ENCODE measurements around the gene CRYBA1. TPM values are rescaled to one million over a fixed set of nuclear protein-coding genes. Genes with fewer than 3 reads are reported as not detected.
"Not testable (repeated sequence)": the region's sequence is repeated elsewhere in the genome, so short reads cannot be mapped to it uniquely, and the experiment has no call there.

CRYBA1 gene
- total RNA-seq, 1 experiment from 2014 or later, result not detected

GRCh38 chr17:29225396-29225795 lies 21.3 kb upstream of the CRYBA1 start:
- BruUV-seq (replicated peaks), result no TSS peak
- Histone ChIP-seq H3K4me3 (ENCODE audit: low read depth, low read length, poor library complexity, severe bottlenecking) (no peak overlapping the region), H3K27me3 (replicated peaks; ENCODE audit: insufficient read depth, low read depth, low read length, poor library complexity) (no peaks in the 10 kb centered on the region), H3K9me3 (ENCODE audit: low read depth, low read length, poor library complexity, severe bottlenecking) (no peaks in the 10 kb centered on the region), H3K27ac (ENCODE audit: low read depth, low read length, poor library complexity, severe bottlenecking) (no peak overlapping the region), H3K36me3 (ENCODE audit: insufficient read depth, low read length, poor library complexity, severe bottlenecking) (no peaks in the 10 kb centered on the region), H3K4me1 (ENCODE audit: insufficient read depth, low read length, poor library complexity, severe bottlenecking) (no peaks in the 10 kb centered on the region)
- intact Hi-C loops (cut with micrococcal nuclease; ENCODE audit: unreplicated experiment), result loop anchor here (10.0 kb wide), 1 partner anchor 261 kb away; no protein-coding TSS in a partner anchor
- TF ChIP-seq EZH2 (IDR thresholded peaks at IDR 0.05; ENCODE audit: borderline replicate concordance, low read depth, low read length, poor library complexity, severe bottlenecking) (no peak), CTCF (conservative IDR thresholded peaks at IDR 0.05; ENCODE audit: low read depth, low read length) (no peak)
- ChIA-PET CTCF (interaction anchor here (1.0 kb wide), 1 partner anchor 8 kb away, joined by 6 read pairs; no protein-coding TSS in a partner anchor), POLR2A (ENCODE audit: low non-redundant PET) (no interaction called here)
- no peak for DNase-seq (ENCODE audit: low spot score)

GRCh38 chr17:29233301-29233700 lies 13.4 kb upstream of the CRYBA1 start:
- no peaks in the 10 kb centered on the region for H3K4me1 ChIP-seq (ENCODE audit: insufficient read depth, low read length, poor library complexity, severe bottlenecking)
- ChIA-PET POLR2A (ENCODE audit: low non-redundant PET) (no interaction called here), CTCF (interaction anchor here (0.9 kb wide), 1 partner anchor 8 kb away, joined by 6 read pairs; no protein-coding TSS in a partner anchor)
- H3K27me3 ChIP-seq (replicated peaks; ENCODE audit: insufficient read depth, low read depth, low read length, poor library complexity), result no peaks in the 10 kb centered on the region
- H3K27ac ChIP-seq (ENCODE audit: low read depth, low read length, poor library complexity, severe bottlenecking), result no peak overlapping the region
- no peaks in the 10 kb centered on the region for H3K9me3 ChIP-seq (ENCODE audit: low read depth, low read length, poor library complexity, severe bottlenecking)
- intact Hi-C loops (cut with micrococcal nuclease; ENCODE audit: unreplicated experiment), result no loop called here
- no TSS peak for BruUV-seq (replicated peaks)
- H3K4me3 ChIP-seq (ENCODE audit: low read depth, low read length, poor library complexity, severe bottlenecking), result no peak overlapping the region
- no peak for TF ChIP-seq CTCF (conservative IDR thresholded peaks at IDR 0.05; ENCODE audit: low read depth, low read length)
- TF ChIP-seq EZH2 (IDR thresholded peaks at IDR 0.05; ENCODE audit: borderline replicate concordance, low read depth, low read length, poor library complexity, severe bottlenecking), result no peak
- no peak for DNase-seq (ENCODE audit: low spot score)
- no peaks in the 10 kb centered on the region for H3K36me3 ChIP-seq (ENCODE audit: insufficient read depth, low read length, poor library complexity, severe bottlenecking)

GRCh38 chr17:29234972-29235371 lies 11.7 kb upstream of the CRYBA1 start:
- BruUV-seq (replicated peaks); H3K27me3 ChIP-seq (replicated peaks; ENCODE audit: insufficient read depth, low read depth, low read length, poor library complexity); intact Hi-C loops (cut with micrococcal nuclease; ENCODE audit: unreplicated experiment); H3K4me1 ChIP-seq (ENCODE audit: insufficient read depth, low read length, poor library complexity, severe bottlenecking); CTCF ChIA-PET; H3K27ac ChIP-seq (ENCODE audit: low read depth, low read length, poor library complexity, severe bottlenecking); H3K9me3 ChIP-seq (ENCODE audit: low read depth, low read length, poor library complexity, severe bottlenecking); DNase-seq (ENCODE audit: low spot score); H3K4me3 ChIP-seq (ENCODE audit: low read depth, low read length, poor library complexity, severe bottlenecking); H3K36me3 ChIP-seq (ENCODE audit: insufficient read depth, low read length, poor library complexity, severe bottlenecking); POLR2A ChIA-PET (ENCODE audit: low non-redundant PET): not testable (repeated sequence)

- BruUV-seq (replicated peaks), result no TSS peak
- TF ChIP-seq CTCF (conservative IDR thresholded peaks at IDR 0.05; ENCODE audit: low read depth, low read length) (no peak), EZH2 (IDR thresholded peaks at IDR 0.05; ENCODE audit: borderline replicate concordance, low read depth, low read length, poor library complexity, severe bottlenecking) (no peak)
- H3K9me3 ChIP-seq (ENCODE audit: low read depth, low read length, poor library complexity, severe bottlenecking), result no peaks in the 10 kb centered on the region
- H3K4me3 ChIP-seq (ENCODE audit: low read depth, low read length, poor library complexity, severe bottlenecking), result no peak overlapping the region
- POLR2A ChIA-PET (ENCODE audit: low non-redundant PET), result no interaction called here
- intact Hi-C loops (cut with micrococcal nuclease; ENCODE audit: unreplicated experiment), result no loop called here
- no peaks in the 10 kb centered on the region for H3K4me1 ChIP-seq (ENCODE audit: insufficient read depth, low read length, poor library complexity, severe bottlenecking)
- CTCF ChIA-PET, result no interaction called here
- no peaks in the 10 kb centered on the region for H3K27me3 ChIP-seq (replicated peaks; ENCODE audit: insufficient read depth, low read depth, low read length, poor library complexity)
- DNase-seq (ENCODE audit: low spot score), result no peak
- no peaks in the 10 kb centered on the region for H3K36me3 ChIP-seq (ENCODE audit: insufficient read depth, low read length, poor library complexity, severe bottlenecking)
- H3K27ac ChIP-seq (ENCODE audit: low read depth, low read length, poor library complexity, severe bottlenecking), result no peak overlapping the region
Observed at GRCh38 chr17:29235904-29236303, 10.8 kb upstream of the CRYBA1 start.

All from A673 (cell line).